HG03103 (cell line): ENCODE data around the gene CRTC1.

Source experiments
- ATAC-seq: cut with Tn5 transposase; IDR thresholded peaks from one replicate; pipeline ENCODE4 v1.9.1; 2021; ENCODE audit warnings: low read depth; ENCODE audit not compliant: unreplicated experiment

The CRTC1 gene

GRCh38 chr19:18683109-18683957 is at the start of gene CRTC1:
CRTC1 (plus strand) TSS chr19:18683680; CDS start chr19:18683703, 23 bp downstream.
- peak; percentile 47 for ATAC-seq

- no peak for ATAC-seq
Measured at GRCh38 chr19:18634612-18635297, 48.7 kb upstream of the CRTC1 start.

GRCh38 chr19:18635831-18636182 is 47.7 kb upstream of the CRTC1 start:
- no peak for ATAC-seq

GRCh38 chr19:18636183-18636968 is 47.1 kb upstream of the CRTC1 start:
- peak; percentile 84 for ATAC-seq

- no peak for ATAC-seq
Measured at GRCh38 chr19:18636969-18637629, 46.4 kb upstream of the CRTC1 start, which contains the start of gene KLHL26. KLHL26 (plus strand) TSS chr19:18637028; CDS start chr19:18637055, 27 bp downstream.

- ATAC-seq: no peak
Measured at GRCh38 chr19:18637673-18638630, 45.5 kb upstream of the CRTC1 start.

- ATAC-seq: no peak
Measured at GRCh38 chr19:18639706-18640243, 43.7 kb upstream of the CRTC1 start.

GRCh38 chr19:18644196-18645034 is 39.1 kb upstream of the CRTC1 start:
- ATAC-seq: no peak

- ATAC-seq: no peak
Measured at GRCh38 chr19:18645035-18645511, 38.4 kb upstream of the CRTC1 start.

- ATAC-seq: no peak
Measured at GRCh38 chr19:18646535-18647370, 36.7 kb upstream of the CRTC1 start.

GRCh38 chr19:18647371-18647767 is 36.1 kb upstream of the CRTC1 start:
- no peak for ATAC-seq

- no peak for ATAC-seq
Measured at GRCh38 chr19:18647807-18648206, 35.7 kb upstream of the CRTC1 start.

GRCh38 chr19:18648973-18649315 is 34.5 kb upstream of the CRTC1 start:
- ATAC-seq: no peak

- no peak for ATAC-seq
Measured at GRCh38 chr19:18649371-18650020, 34.0 kb upstream of the CRTC1 start.

- ATAC-seq: no peak
Measured at GRCh38 chr19:18650021-18650390, 33.5 kb upstream of the CRTC1 start.

GRCh38 chr19:18650468-18651041 is 32.9 kb upstream of the CRTC1 start:
- ATAC-seq: no peak

- no peak for ATAC-seq
Measured at GRCh38 chr19:18651300-18651699, 32.2 kb upstream of the CRTC1 start.
